GM12873 (cell line): ENCODE measurements around the gene C6orf118.

Source experiments
- TF ChIP-seq, protein P1 (sequence below): IDR thresholded peaks from 2 replicates; pipeline ENCODE4 v1.5.1; 2012; ENCODE audit warnings: low read depth, mild to moderate bottlenecking, moderate library complexity, low read length, control low read depth; ENCODE audit not compliant: insufficient read depth; ENCODE audit errors: missing control alignments

C6orf118 gene

DNA sequence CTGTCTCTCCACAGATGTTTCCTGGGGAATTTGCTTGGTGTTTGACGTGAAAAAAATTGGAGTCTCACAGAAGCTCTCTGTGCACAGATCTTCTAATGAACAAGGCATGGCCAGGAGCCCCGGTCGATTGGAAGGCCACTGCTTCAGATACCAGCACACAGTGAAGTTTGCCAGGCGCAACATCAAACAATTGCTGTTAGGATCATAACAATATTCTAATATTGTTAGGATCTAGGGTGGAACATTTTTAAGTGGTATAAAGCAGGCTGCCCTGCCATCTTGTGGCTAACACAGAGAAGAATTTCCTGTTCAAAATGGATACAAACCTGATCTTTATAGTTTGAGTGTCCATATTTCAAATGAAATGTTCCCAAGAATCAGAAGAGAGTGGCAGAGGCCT, 64.1 kb downstream of the C6orf118 start:
- TF ChIP-seq, protein P1, sequence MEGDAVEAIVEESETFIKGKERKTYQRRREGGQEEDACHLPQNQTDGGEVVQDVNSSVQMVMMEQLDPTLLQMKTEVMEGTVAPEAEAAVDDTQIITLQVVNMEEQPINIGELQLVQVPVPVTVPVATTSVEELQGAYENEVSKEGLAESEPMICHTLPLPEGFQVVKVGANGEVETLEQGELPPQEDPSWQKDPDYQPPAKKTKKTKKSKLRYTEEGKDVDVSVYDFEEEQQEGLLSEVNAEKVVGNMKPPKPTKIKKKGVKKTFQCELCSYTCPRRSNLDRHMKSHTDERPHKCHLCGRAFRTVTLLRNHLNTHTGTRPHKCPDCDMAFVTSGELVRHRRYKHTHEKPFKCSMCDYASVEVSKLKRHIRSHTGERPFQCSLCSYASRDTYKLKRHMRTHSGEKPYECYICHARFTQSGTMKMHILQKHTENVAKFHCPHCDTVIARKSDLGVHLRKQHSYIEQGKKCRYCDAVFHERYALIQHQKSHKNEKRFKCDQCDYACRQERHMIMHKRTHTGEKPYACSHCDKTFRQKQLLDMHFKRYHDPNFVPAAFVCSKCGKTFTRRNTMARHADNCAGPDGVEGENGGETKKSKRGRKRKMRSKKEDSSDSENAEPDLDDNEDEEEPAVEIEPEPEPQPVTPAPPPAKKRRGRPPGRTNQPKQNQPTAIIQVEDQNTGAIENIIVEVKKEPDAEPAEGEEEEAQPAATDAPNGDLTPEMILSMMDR, result no peak

GRCh38 chr6:165244524-165245247, 64.7 kb downstream of the C6orf118 start:
- TF ChIP-seq, protein P1, result no peak

DNA sequence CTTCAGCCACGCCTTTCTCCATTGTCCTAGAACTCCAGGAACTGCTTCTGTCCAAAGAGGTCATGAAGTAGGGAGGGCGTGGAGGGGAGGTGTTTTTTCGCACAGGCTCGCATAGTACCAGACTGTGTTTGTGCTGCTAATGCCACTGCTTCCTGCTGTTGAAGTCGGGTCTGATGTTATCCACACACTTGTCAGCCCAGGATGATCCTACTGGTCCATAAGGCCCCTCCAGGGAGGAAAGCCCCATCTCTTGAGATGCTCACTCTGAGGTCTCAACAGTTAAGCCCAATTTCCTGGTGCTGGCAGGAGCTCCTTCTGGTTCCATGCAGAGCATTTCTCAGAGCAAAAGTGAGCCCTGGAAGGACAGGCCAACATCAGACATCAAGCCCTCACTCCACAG, 65.6 kb downstream of the C6orf118 start:
- TF ChIP-seq, protein P1, result no peak

DNA sequence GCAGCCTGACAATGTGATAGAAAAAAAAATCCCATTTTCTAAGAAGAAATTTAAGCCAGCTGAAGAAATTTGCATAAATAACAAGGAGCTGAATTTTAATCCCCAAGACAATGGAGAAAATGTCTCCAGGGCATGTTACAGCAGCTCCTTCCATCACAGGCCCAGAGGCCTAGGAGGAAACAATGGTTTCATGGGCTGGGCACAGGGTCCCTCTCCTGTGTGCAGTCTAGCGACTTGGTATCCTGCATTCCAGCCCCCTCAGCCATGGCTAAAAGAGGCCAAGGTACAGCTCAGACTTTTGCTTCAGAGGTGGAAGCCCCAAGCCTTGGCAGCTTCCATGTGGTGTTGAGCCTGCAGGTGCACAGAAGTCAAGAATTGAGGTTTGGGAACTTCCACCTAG, 73.1 kb downstream of the C6orf118 start:
- TF ChIP-seq, protein P1, result no peak

DNA sequence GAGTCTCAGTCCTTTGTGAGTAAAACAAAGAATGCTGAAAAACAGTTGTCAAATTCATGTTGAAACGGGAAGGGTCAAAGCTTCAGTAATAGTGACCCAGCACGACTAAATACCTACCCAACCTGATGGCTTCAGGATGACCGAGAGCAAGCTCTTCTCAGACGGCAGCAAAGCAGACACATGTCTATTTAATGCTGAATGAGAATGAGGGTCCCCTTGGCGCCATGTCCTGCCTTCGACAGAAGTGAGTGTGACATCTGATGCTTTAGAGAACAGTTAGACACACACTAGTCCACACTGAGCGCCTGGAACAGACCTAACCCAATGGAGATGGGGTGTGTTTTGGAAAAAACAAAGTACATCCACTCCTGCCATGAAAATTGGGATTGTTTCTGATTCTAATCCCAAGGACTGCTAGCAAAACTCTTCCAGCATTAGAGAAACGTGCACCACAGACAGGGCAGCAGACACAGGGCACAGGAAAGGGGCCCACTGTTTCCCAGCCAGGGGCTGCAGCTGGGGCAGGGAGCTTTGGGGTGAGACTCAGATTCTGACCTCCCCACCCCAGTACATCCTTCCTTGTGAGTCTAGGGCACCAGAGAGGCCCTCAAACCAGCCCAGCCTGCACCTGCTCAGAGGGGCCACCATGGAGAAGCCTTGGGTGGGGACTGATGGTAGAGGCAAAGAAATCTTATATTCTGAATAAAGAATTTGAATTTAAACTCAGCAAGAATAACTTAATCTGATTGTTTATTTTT, 76.5 kb downstream of the C6orf118 start:
- TF ChIP-seq, protein P1, result no peak

GRCh38 chr6:165231581-165232561, 77.5 kb downstream of the C6orf118 start:
- TF ChIP-seq, protein P1, result no peak
